SK-N-SH treated with all-trans-retinoic acid at 6 μM for 48 hours (cell line): ENCODE measurements around the gene UIMC1.

ENCODE experiments used
- ARNTL ChIP-seq: fragments of 450-650 bp; formaldehyde crosslinking; IDR thresholded peaks from 2 replicates; pipeline ENCODE4 v1.5.0; 2020; ENCODE audit warnings: low read depth, mild to moderate bottlenecking, moderate library complexity, borderline replicate concordance
- BACH2 ChIP-seq: fragments of 250-450 bp; sonication (Bioruptor Pico); IDR thresholded peaks from 2 replicates; pipeline ENCODE4 v1.9.0; 2021; ENCODE audit warnings: mild to moderate bottlenecking, borderline replicate concordance
- GLIS3 ChIP-seq: fragments of 250-450 bp; sonication (Bioruptor Pico); IDR thresholded peaks from 2 replicates; pipeline ENCODE4 v1.5.0; 2020; ENCODE audit warnings: mild to moderate bottlenecking, moderate library complexity
- POU6F1 ChIP-seq: fragments of 250-450 bp; sonication (Bioruptor Pico); IDR thresholded peaks from 2 replicates; pipeline ENCODE4 v1.8.0; 2021; ENCODE audit warnings: low read depth, mild to moderate bottlenecking, moderate library complexity, borderline replicate concordance
- RARB ChIP-seq: fragments of 250-450 bp; sonication (Bioruptor Pico); IDR thresholded peaks from 2 replicates; pipeline ENCODE4 v1.8.0; 2021; ENCODE audit warnings: mild to moderate bottlenecking, moderate library complexity
- TOX ChIP-seq: fragments of 250-450 bp; sonication (Bioruptor Pico); IDR thresholded peaks from 2 replicates; pipeline ENCODE4 v1.8.0; 2021; ENCODE audit warnings: mild to moderate bottlenecking, moderate library complexity, borderline replicate concordance
- TSHZ2 ChIP-seq: fragments of 250-450 bp; sonication (Bioruptor Pico); IDR thresholded peaks from 2 replicates; pipeline ENCODE4 v1.5.0; 2020; ENCODE audit warnings: mild to moderate bottlenecking, moderate library complexity
- ZFP3 ChIP-seq: fragments of 250-450 bp; sonication (Bioruptor Pico); IDR thresholded peaks from 2 replicates; pipeline ENCODE4 v1.5.0; 2020; ENCODE audit warnings: mild to moderate bottlenecking, moderate library complexity
- ZFP30 ChIP-seq: fragments of 450-650 bp; formaldehyde crosslinking; IDR thresholded peaks from 2 replicates; pipeline ENCODE4 v1.5.0; 2022; ENCODE audit warnings: mild to moderate bottlenecking, moderate library complexity
- TF ChIP-seq, protein P1 (sequence below): fragments of 250-450 bp; sonication (Bioruptor Pico); IDR thresholded peaks from 2 replicates; pipeline ENCODE4 v1.5.1; 2020; ENCODE audit warnings: low read depth, mild to moderate bottlenecking, moderate library complexity

- TF ChIP-seq RARB (CRISPR knock-in tag), result no peak
- TF ChIP-seq ZFP3 (CRISPR knock-in tag), result no peak
- TF ChIP-seq ZFP30 (CRISPR knock-in tag), result no peak
- TF ChIP-seq, protein P1, sequence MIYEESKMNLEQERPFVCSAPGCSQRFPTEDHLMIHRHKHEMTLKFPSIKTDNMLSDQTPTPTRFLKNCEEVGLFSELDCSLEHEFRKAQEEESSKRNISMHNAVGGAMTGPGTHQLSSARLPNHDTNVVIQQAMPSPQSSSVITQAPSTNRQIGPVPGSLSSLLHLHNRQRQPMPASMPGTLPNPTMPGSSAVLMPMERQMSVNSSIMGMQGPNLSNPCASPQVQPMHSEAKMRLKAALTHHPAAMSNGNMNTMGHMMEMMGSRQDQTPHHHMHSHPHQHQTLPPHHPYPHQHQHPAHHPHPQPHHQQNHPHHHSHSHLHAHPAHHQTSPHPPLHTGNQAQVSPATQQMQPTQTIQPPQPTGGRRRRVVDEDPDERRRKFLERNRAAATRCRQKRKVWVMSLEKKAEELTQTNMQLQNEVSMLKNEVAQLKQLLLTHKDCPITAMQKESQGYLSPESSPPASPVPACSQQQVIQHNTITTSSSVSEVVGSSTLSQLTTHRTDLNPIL, result no peak
- no peak for TF ChIP-seq BACH2
- TF ChIP-seq TOX (CRISPR knock-in tag), result no peak
- no peak for TF ChIP-seq POU6F1 (CRISPR knock-in tag)
- no peak for TF ChIP-seq ARNTL (CRISPR knock-in tag)
- TF ChIP-seq TSHZ2 (CRISPR knock-in tag), result no peak
- TF ChIP-seq GLIS3, result no peak
Measured at GRCh38 chr5:176895831-176896230, 110.7 kb downstream of the UIMC1 start.
